Peyer's patch (tissue), 4 donors: Measurements from ENCODE around the gene IFI30. TPM values are rescaled to one million over a fixed set of nuclear protein-coding genes. Genes with fewer than 3 reads are reported as not detected.

ENCODE experiments used
- DNase-seq, 3 donors: peaks; one replicate each; pipeline ENCODE4 v3.0.0-alpha.2; 2017 to 2019
- H3K27ac ChIP-seq, 4 donors: fragments of 200-600 bp; sonication (generic); one replicate each; pipeline ENCODE4 v1.5.1; 2016 to 2019
- H3K27me3 ChIP-seq, 2 donors: fragments of 200-600 bp; sonication (generic); one replicate each; pipeline ENCODE4 v1.5.1; 2019
- H3K36me3 ChIP-seq, 3 donors: fragments of 200-600 bp; sonication (generic); one replicate each; pipeline ENCODE4 v1.5.1; 2016 to 2019
- H3K4me1 ChIP-seq, 4 donors: fragments of 200-600 bp; sonication (generic); one replicate each; pipeline ENCODE4 v1.5.1; 2016 to 2019
- H3K4me3 ChIP-seq, 4 donors: fragments of 200-600 bp; sonication (generic); 1 replicate in 3 of 4; 2 replicates in 1 of 4; pipeline ENCODE4 v1.5.1; 2016 to 2019; ENCODE audit warnings: mild to moderate bottlenecking in 1 of 4
- H3K9me3 ChIP-seq, 4 donors: fragments of 200-600 bp; sonication (generic); one replicate each; pipeline ENCODE4 v1.5.1; 2016 to 2019; ENCODE audit warnings: mild to moderate bottlenecking in 1 of 4
- CTCF ChIP-seq, 6 experiments: fragments of 450-650 bp in 4 of 6; fragments of 200-600 bp in 2 of 6; sonication (generic) in 1 of 6; IDR thresholded peaks; one replicate each; pipeline ENCODE4 v1.5.1; 2017 to 2019; ENCODE audit warnings: antibody characterized with exemption in 6 of 6, mild to moderate bottlenecking in 3 of 6, moderate library complexity in 1 of 6
- POLR2A ChIP-seq, 2 donors: fragments of 450-650 bp; IDR thresholded peaks; one replicate each; pipeline ENCODE4 v1.5.1; 2017; ENCODE audit warnings: antibody characterized with exemption in 2 of 2, mild to moderate bottlenecking in 2 of 2, moderate library complexity in 2 of 2
- total RNA-seq, 4 donors: library from RNA; depleted of rRNA; stranded (reverse); fragments of >200 nt; gene quantifications; one replicate each; pipeline ENCODE4 v1.1.0, GENCODE V29; 2016

The IFI30 gene
- total RNA-seq, 4 donors from 2014 or later = 54.9 to 109 (median 60.7) TPM

GRCh38 chr19:18167975-18168645 is 5.5 kb upstream of the IFI30 start:
- DNase-seq = peak; percentile 61 to 82 (median 64)

GRCh38 chr19:18168673-18169381 is 4.8 kb upstream of the IFI30 start:
- no peak for DNase-seq
- peak overlapping the region in 1 of 4 donors; percentile 16 for H3K4me3 ChIP-seq

More at GRCh38 chr19:18167975-18168645, 5.5 kb upstream of the IFI30 start:
- TF ChIP-seq POLR2A (IDR thresholded peaks at IDR 0.05) = no peak
- peak; percentile 68 to 80 (median 74) for TF ChIP-seq CTCF (IDR thresholded peaks at IDR 0.05)
- Histone ChIP-seq H3K27me3 (no peaks in the 10 kb centered on the region), H3K4me3 (no peak overlapping the region), H3K27ac (peak overlapping the region in 2 of 4 donors; percentile 75 to 91), H3K36me3 (peaks cover 0 to 53% (median 0%) of the 10 kb centered on the region in 3 donors), H3K9me3 (no peaks in the 10 kb centered on the region), H3K4me1 (peaks cover 0 to 10% (median 4%) of the 10 kb centered on the region in 4 donors)

GRCh38 chr19:18170714-18171255 is 2.8 kb upstream of the IFI30 start:
- H3K27me3 ChIP-seq = no peaks in the 10 kb centered on the region
- peak overlapping the region; percentile 63 to 91 (median 69) for H3K27ac ChIP-seq
- TF ChIP-seq POLR2A (IDR thresholded peaks at IDR 0.05) (no peak), CTCF (IDR thresholded peaks at IDR 0.05) (no peak)
- peaks cover 0 to 38% (median 0%) of the 10 kb centered on the region in 3 donors for H3K36me3 ChIP-seq
- peaks cover 0 to 19% (median 12%) of the 10 kb centered on the region in 4 donors for H3K4me1 ChIP-seq
- H3K9me3 ChIP-seq = no peaks in the 10 kb centered on the region
- H3K4me3 ChIP-seq = no peak overlapping the region
- DNase-seq = peak in 2 of 3 donors; percentile 70 to 75

More at GRCh38 chr19:18168673-18169381, 4.8 kb upstream of the IFI30 start:
- H3K36me3 ChIP-seq = peaks cover 0 to 46% (median 0%) of the 10 kb centered on the region in 3 donors
- TF ChIP-seq POLR2A (IDR thresholded peaks at IDR 0.05) (no peak), CTCF (IDR thresholded peaks at IDR 0.05) (no peak)
- H3K4me1 ChIP-seq = peaks cover 0 to 11% (median 5%) of the 10 kb centered on the region in 4 donors
- H3K9me3 ChIP-seq = no peaks in the 10 kb centered on the region
- H3K27me3 ChIP-seq = no peaks in the 10 kb centered on the region
- H3K27ac ChIP-seq = peak overlapping the region in 3 of 4 donors; percentile 63 to 91 (median 75)

- peaks cover 0 to 30% (median 0%) of the 10 kb centered on the region in 3 donors for H3K36me3 ChIP-seq
- H3K4me3 ChIP-seq = no peak overlapping the region
- TF ChIP-seq POLR2A (IDR thresholded peaks at IDR 0.05) (no peak), CTCF (IDR thresholded peaks at IDR 0.05) (no peak)
- peak in 2 of 3 donors; percentile 54 to 76 for DNase-seq
- H3K27me3 ChIP-seq = no peaks in the 10 kb centered on the region
- H3K27ac ChIP-seq = peak overlapping the region in 3 of 4 donors; percentile 75 to 91 (median 81)
- H3K4me1 ChIP-seq = peaks cover 0 to 24% (median 12%) of the 10 kb centered on the region in 4 donors
- no peaks in the 10 kb centered on the region for H3K9me3 ChIP-seq
Observed at GRCh38 chr19:18171605-18172327, 1.8 kb upstream of the IFI30 start.
